AG08395 (cell line): ENCODE results near the gene ZP3.
"Not testable (repeated sequence)": the region's sequence is repeated elsewhere in the genome, so short reads cannot be mapped to it uniquely, and the experiment has no call there.

Source experiments
- DNase-seq: peaks from one replicate; pipeline ENCODE4 v3.0.0; 2012; ENCODE audit warnings: mixed read lengths, low spot score

ZP3 gene

GRCh38 chr7:76485822-76486610 is 61.3 kb downstream of the ZP3 start:
- DNase-seq: not testable (repeated sequence)

DNA sequence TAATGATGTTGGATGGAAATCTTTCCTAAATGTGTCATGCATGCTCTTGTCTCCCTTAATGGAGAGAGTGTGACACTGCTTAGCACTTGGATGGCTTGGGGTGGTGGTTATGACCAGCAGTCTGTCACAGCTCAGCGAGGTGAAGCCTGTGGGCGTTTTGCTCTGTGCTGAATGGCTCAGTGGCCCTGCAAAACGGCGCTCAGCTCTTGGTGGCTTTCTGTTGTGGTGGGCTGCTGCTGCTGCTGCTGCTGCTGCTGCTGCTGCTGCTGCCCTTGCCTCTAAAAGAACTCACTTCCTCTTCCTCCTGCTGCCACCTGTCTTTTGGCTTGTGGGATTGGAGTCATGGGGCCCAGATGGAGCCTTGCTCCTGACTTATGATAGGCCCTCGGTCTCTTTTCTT is 61.9 kb downstream of the ZP3 start:
- not testable (repeated sequence) for DNase-seq

DNA sequence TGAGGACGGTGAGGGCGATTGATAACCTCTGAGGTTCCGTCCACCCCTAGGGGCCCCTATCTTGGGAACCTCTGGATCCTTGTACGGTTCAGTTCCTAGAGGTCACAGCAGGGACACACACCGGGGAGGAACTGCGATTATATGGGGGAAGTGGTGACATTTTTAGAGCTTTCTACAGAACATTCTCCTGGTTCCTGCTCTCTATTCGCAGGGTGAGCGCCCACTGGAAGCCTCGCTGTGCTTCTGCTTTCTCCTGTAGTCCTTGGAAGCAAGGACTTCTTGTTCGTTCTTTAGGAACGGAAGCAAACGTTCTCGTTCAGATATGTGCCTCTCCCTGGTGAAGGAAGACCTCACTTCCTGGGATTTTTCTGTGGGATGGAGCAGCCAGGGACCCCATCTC is 63.2 kb downstream of the ZP3 start:
- not testable (repeated sequence) for DNase-seq
